ENCODE data around the gene GOLGA8F.
"Not testable (repeated sequence)": the region's sequence is repeated elsewhere in the genome, so short reads cannot be mapped to it uniquely, and the experiment has no call there.

Gene GOLGA8F, protein sequence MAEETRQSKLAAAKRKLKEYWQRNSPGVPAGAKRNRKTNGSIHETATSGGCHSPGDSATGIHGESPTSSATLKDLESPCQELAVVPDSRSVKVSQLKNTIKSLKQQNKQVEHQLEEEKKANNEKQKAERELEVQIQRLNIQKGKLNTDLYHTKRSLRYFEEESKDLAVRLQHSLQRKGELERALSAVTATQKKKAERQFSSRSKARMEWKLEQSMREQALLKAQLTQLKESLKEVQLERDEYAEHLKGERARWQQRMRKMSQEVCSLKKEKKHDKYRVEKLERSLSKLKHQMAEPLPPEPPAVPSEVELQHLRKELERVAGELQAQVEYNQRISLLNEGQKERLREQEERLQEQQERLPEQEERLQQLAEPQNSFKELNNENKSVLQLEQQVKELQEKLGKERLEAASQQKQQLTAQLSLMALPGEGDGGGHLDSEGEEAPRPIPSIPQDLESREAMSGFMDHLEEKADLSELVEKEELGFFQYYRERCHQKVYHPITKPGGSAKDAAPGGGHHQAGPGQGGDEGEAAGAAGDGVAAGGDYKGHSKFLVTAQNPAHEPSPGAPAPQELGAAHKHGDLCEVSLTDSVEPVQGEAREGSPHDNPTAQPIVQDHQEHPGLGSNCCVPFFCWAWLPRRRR

GRCh38 chr15:28378364-28378763, at the start of gene GOLGA8F:
GOLGA8F (plus strand) TSS chr15:28378664; CDS start chr15:28378762, 98 bp downstream.
- ATAC-seq, result not testable (repeated sequence)

GRCh38 chr15:28357984-28358383, 20.5 kb upstream of the GOLGA8F start, which contains the start of gene GOLGA6L24:
GOLGA6L24 (minus strand) TSS chr15:28358084; CDS start chr15:28358023, 61 bp downstream.
- ATAC-seq, result not testable (repeated sequence)

DNA sequence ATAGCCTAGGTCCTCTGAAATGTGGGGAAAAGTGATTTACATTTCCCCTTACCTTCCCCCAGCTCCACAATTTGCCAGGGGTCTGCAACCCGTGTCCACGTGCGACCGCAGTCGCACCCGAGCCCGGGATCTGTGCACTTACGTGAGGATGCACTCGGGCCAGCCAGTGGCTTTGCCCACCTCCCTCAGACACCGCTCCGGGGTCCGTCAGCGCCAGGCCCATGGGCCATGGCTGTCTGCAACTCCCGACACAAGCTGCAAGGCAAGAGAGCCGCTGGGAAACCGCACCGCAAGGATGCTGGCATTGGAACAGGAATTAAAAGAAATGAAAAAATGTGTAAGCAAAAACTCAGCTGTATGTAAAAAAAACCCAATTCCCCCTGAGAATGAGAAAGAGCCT, 13.0 kb upstream of the GOLGA8F start:
- ATAC-seq, result not testable (repeated sequence)

DNA sequence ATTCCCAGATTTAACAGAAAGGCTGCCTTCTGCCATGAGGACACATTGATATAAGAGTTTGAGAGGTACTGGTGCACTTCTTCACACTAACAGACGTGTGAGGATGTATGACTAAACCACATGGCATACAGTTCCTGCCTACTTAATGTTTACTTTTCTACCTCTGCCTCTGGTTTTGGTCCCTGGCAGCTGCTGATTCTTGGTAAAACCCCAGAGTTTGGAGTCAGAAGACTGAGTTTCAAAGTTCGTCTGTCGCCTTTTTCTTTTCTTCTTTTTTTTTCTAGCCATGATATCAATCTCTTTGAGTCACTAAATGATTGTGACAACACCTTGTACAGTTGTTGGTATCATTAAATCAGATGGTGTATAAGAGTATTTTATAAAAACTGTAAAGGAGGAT, 1.6 kb downstream of the GOLGA8F start:
- not testable (repeated sequence) for ATAC-seq

- ATAC-seq, result not testable (repeated sequence)
These were observed 17.6 kb downstream of the GOLGA8F start for GRCh38 chr15:28396022-28396421.

DNA sequence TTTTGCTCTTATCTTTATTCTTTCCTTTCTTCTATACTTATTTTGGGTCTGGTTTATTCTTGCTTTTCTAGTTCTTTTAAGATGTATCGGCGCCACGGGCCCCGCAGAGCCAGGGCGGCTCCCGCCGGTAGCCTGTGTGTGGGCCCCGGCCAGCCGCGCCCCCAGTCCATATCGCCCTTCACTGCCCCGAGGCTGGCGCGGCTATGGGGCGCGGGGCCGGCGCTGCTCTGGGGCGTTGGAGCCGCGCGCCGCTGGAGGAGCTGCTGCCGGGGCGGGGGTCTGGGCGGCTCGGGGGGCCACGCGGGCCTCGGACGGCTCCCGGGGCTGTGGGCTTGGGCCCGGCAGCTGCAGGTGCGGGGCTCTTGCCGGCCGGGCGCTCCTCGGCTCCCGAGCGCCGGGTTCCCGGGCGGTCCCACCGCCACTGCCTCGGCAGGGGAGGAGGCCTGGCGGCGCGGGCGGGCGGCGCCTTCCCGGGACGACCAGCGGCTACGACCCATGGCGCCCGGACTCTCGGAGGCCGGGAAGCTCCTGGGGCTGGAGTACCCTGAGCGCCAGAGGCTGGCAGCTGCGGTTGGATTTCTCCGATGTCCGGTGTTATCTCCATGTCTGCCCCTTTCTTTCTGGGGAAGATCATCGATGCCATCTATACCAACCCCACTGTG, 24.4 kb downstream of the GOLGA8F start:
- not testable (repeated sequence) for ATAC-seq

- not testable (repeated sequence) for ATAC-seq
These were observed 42.0 kb downstream of the GOLGA8F start for GRCh38 chr15:28420470-28420869.

GRCh38 chr15:28435594-28435993, 57.1 kb downstream of the GOLGA8F start:
- ATAC-seq, result not testable (repeated sequence)
